Keratinocyte (primary cell): ENCODE results near the gene PPP1R16B.

Experiments
- EZH2 ChIP-seq: IDR thresholded peaks from one replicate; pipeline ENCODE4 v1.6.1; 2012; ENCODE audit warnings: inconsistent platforms, mild to moderate bottlenecking, low read length, moderate library complexity
- TF ChIP-seq, protein P1 (sequence below), 3 experiments: IDR thresholded peaks in 1 of 3; conservative IDR thresholded peaks in 1 of 3; optimal IDR thresholded peaks in 1 of 3; 2 replicates in 2 of 3; 3 replicates in 1 of 3; pipeline versions ENCODE3 to v1.5.1; 2011; ENCODE audit warnings: low read length in 3 of 3, mild to moderate bottlenecking in 3 of 3, moderate library complexity in 2 of 3, control low read depth in 1 of 3, inconsistent platforms in 1 of 3; ENCODE audit not compliant: insufficient read depth in 2 of 3; ENCODE audit errors: extremely low read depth in 1 of 3

DNA sequence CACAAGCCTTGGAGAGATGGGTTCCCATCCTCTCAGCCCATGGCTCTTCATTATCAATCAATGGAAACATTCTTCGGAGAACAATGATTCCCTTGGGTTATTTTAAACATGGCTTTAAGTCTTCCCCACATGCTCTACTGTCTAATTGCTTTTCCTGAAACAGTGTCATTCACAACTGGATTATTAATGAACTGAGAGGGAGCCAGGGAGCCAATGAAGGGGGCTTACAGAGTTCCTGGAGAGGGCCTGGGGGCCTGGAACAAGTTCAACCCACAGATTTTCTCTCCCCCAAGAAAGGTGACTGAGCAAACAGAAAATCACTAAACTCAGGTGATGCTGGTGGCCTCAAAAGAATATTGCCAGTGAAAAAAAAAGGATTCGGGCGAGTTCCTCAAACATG lies 1.3 kb upstream of the PPP1R16B start:
- TF ChIP-seq, protein P1, sequence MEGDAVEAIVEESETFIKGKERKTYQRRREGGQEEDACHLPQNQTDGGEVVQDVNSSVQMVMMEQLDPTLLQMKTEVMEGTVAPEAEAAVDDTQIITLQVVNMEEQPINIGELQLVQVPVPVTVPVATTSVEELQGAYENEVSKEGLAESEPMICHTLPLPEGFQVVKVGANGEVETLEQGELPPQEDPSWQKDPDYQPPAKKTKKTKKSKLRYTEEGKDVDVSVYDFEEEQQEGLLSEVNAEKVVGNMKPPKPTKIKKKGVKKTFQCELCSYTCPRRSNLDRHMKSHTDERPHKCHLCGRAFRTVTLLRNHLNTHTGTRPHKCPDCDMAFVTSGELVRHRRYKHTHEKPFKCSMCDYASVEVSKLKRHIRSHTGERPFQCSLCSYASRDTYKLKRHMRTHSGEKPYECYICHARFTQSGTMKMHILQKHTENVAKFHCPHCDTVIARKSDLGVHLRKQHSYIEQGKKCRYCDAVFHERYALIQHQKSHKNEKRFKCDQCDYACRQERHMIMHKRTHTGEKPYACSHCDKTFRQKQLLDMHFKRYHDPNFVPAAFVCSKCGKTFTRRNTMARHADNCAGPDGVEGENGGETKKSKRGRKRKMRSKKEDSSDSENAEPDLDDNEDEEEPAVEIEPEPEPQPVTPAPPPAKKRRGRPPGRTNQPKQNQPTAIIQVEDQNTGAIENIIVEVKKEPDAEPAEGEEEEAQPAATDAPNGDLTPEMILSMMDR (optimal IDR thresholded peaks at IDR 0.05 in 1 of 3, IDR thresholded peaks at IDR 0.05 in 1 of 3, conservative IDR thresholded peaks at IDR 0.05 in 1 of 3; ENCODE audit: extremely low read depth in 1 of 3, insufficient read depth in 2 of 3, low read length in 3 of 3), result no peak
- TF ChIP-seq EZH2, result no peak
